CD4-positive, alpha-beta T cell treated with Interleukin-15 for 1 hour (primary cell): ENCODE results near the gene KLHDC3.
A peak's percentile ranks its signal among the peaks of the same experiment; 100 is the strongest.

ENCODE experiments used
- DNase-seq: peaks from one replicate; pipeline ENCODE4 v3.0.0-alpha.2; 2020

KLHDC3 gene

DNA sequence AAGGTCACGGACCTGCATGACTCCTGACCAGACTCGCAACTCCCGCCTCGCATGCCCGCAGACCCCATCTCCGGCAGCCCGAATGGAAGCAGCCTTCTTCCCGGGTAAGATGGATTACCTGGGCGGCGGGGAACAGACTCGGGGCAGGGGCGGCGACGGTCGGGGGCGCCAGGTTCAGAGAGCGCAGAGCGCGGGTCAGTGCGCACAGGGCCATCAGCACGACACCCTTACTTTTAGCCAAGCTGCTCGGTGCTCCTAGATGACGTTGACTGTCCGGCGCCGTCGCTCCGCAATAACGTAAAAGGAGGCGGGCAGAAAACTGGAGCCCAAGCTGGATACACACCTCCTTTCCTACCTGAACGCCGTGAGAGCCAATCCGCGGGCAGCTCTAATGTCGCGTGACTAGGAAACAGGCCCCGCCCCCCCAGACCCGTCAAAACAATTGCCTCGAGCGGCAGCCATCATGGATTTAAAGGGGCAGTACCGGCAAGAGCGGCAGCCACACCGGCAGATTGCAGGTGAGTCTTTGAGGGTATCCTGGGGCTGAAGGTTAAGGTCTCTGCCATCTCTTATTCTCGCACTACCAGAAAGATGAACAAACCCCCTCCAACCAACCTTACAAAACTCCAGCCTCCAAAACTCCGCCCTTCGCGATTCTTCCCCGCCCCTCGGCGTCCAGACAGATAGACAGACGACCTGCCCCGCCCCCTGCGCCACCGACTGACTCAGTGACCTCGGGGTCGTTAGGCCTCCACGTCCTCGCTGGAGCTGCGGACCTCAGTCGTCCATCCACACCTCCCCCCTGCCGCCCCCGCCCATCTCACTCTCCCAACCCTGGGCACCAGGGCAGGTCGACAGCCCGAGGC lies 45.4 kb downstream of the KLHDC3 start, which contains the start of the genes KLC4 and MRPL2:
KLC4 (plus strand) TSS at position 464 of the 866 bp plus-strand sequence. CDS start 1,705 bp downstream, outside the sequence.
MRPL2 (minus strand) TSS at position 267 of the 866 bp plus-strand sequence; CDS start at position 214, 53 bp downstream.
- DNase-seq, result peak; percentile 98

GRCh38 chr6:43060034-43060754 lies 46.1 kb downstream of the KLHDC3 start:
- no peak for DNase-seq

- DNase-seq, result no peak
Measured at GRCh38 chr6:43060755-43061633, 46.9 kb downstream of the KLHDC3 start.

- no peak for DNase-seq
Measured at GRCh38 chr6:43061861-43062260, 47.8 kb downstream of the KLHDC3 start.

GRCh38 chr6:43062818-43063217 lies 48.8 kb downstream of the KLHDC3 start:
- no peak for DNase-seq

DNA sequence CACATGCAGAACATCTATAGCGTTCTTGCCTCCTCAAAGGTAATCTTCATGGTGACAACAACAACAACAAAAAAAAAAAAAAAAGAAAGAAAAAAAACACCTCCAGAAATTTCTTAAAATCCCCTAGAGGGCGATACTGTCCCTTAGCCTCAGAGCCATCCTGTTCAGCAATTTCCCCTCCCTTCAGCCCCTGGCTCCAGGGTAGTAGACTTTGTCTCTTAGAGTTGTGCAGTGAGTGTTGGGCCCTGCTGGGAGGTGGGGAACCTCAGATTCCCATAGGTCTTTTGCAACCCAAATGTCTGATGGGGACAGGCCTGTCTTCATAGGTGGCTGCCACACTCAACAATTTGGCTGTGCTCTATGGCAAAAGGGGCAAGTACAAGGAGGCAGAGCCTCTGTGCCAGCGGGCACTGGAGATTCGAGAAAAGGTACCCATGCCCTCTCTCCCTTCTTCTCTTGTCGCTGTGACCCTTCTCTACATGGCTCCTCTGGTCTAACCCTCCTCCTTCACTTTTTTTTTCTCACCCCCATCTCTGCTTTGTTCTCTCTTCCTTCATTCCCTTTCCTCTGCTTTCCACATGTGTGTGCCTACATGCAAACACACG lies 56.1 kb downstream of the KLHDC3 start:
- no peak for DNase-seq
